HG03045 (cell line): ENCODE measurements around the gene RHOBTB3.
"Not testable (repeated sequence)": the region's sequence is repeated elsewhere in the genome, so short reads cannot be mapped to it uniquely, and the experiment has no call there.

Source experiments
- ATAC-seq: cut with Tn5 transposase; IDR thresholded peaks from one replicate; pipeline ENCODE4 v1.9.1; 2021; ENCODE audit warnings: mild to moderate bottlenecking, moderate library complexity; ENCODE audit not compliant: unreplicated experiment

The RHOBTB3 gene

DNA sequence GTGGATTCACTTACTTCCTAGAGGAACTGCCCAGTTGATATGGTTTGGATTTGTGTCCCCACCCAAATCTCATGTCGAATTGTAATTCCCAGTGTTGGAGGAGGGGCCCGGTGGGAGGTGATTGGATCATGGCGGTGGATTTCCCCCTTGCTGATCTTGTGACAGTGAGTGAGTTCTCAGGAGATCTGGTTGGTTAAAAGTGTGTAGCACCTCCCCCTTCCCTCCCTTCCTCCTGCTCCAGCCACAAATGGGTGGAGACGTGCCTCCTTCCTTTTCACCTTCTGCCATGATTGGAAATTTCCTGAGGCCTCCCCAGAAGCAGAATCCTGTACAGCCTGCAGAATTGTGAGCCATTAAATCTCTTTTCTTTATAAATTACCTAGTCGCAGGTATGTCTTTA, 17.9 kb upstream of the RHOBTB3 start:
- not testable (repeated sequence) for ATAC-seq

DNA sequence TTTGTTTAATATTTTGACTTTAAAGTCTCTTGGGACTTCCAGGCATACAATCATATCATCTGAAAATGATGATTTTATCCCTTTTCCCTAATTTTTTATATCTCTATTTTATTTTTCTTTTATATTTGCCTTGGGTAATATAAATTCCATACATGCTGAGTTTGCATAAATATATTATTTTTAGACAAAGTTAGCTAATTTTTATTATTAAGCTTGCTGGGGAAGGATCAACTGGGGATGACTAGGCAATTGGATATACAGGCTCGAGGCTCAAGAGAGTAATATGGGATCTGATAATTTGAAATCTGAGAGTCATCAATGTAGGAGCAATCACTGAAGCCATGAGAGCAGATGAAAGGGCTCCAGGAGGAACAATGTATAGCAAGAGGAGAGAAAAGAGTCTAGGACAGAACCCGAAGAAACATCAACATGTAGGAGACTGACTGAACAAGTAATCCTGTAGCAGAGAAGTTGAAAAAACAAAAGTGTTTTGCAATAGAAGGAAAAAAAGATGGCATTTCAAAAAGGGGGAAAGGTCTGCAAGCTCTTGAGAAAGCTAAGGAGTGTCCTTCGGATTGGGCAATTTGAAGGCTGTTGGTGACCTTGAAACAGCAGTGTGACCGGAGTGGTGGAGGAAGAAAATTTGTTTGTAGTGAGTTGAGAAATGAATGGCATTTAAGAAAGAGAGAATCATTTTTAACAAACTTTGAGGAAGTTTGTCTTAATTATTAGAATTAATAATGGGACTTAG, 17.0 kb upstream of the RHOBTB3 start:
- ATAC-seq, result no peak

DNA sequence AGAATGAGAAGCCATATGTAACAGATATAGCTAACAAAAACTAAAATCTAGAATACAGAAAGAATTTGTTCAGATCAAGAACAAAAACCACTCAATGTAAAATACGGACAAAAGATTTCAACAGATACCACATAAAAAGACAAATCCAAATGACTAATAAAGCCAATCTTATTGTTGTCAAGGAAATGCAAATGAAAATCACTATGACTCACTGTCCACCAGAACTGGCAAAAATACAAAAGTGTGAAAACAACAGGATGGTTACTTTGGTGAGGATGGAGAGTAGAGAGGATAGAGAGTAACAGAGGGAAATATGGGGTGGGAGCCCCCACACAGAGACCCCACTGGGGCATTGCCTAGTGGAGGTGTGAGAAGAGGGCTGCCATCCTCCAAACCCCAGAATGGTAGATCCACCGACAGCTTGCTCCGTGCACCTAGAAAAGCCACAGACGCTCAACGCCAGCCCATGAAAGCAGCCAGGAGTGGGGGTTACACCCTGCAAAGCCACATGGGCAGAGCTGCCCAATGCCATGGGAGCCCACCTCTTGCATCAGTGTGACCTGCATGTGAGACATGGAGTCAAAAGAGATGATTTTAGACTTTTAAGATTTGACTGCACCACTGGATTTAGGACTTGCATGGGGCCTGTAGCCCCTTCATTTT, 15.2 kb upstream of the RHOBTB3 start:
- no peak for ATAC-seq

DNA sequence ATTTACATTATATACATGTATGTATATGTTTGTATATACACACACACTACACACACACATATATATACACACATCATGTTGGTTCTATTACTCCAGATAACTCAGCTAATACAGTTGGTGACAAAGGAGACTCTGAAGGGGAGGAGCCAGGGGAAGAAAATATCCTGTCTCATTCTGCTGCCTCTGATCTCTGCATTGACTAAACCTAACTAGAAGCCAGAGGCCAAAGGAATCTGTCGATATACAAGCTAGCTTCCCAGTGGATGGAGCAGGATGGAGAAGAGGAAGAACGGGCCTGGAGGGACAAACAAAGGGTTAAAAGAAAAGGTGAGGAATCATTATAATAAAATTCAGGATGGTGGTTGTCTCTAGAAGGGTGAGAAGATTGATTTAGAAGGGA, 13.7 kb upstream of the RHOBTB3 start:
- ATAC-seq, result no peak

DNA sequence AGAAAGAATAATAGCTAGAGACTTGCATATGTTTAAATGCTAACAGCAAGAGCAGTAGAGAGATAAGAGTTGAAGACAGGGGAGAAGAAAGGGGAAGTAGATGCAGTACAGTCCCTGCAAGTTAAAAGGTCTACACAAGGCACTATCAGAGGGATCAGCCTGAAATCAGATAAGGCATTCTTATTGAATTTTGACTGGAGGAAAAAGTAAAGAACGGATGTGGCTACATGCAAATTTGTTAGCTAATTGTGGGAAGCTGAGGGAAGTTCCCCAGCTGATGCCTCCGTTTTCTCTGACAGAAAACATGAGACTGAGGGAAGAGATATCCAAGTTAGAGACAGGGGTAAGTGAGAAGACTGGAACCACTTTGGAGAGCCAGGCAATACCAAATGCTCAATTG, 12.9 kb upstream of the RHOBTB3 start:
- ATAC-seq, result peak; percentile 74

DNA sequence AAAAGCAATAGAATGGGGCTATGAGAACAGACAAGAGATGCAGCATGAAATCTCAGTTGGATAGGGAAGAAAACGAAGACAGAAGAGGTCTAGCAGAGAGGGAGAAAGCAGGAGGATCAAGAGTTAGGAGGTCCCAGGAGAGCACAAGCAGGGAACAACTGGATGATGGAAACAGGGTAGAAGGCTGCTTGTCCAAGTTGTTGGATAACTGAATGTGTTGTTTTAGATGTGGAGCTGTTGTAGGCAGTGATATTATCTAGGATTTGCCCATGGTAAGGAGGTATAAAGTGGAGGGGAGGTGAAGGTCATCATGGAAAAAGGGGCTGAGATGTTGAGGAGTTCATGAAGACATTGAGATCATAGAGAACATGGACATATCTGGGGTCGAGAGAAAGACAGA, 12.4 kb upstream of the RHOBTB3 start:
- ATAC-seq, result no peak

DNA sequence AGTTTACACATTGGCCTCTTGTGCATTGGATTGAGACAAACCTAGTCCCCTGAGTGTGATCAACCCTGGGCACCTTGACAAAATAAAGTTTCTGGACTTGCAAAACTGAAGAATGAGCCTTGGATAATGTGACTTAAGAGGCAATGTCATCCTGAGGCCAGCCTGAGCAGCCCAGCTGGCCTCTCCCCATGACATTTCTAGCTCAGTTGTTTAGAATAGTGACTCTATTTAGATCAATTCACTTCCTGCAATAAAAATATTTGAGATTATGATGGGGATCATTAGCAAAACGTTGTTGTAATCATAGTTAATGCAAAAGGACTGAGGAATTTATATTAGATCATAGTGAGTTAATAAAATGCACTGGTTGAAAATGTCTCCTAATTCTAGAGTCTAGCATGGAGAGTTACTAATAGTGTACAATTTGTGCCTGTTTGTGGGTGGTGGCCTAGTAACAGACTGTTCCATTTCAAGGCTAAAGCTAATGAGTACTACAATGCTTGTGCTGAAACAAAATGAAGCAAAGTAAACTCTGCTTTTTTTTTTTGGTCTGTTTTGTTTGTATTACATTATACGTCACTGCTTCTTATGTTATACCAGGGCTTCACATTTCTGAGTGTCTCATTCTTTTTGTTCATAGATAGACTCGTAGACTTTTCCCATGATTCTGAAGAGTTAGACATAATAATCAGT, 10.9 kb upstream of the RHOBTB3 start:
- ATAC-seq, result no peak

DNA sequence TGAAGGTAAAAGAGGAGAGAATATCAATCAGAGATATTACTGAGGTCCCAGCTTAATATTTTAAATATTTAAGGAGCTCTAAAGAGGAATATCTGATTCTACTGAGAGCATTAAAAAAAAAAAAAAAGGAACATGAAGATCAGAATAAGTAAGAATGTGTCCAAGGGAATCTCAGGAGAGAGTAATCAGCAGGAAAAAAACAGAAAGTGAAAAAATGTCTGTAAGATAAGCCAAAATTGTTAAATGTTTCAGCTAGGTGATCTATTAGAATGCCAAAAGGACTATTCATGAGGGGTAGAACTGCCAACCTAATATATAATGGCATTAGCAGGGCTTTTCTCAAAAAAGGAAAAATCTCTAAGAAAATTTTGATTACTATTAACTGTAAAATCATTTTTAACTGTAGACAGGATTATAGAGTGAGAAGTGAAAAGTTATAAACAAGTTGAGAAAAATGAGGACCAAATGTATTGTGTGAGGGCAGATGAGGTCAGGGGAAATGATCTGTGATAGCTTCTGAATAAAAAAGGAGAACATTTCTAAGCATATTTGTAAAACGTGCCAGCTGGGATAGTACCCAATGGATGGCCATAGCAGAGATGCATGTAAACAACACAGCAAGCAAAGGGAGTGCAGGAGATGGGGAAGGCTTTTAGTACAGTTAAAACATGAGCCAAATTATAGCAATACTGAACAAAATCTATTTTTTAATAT, 9.4 kb upstream of the RHOBTB3 start:
- no peak for ATAC-seq

DNA sequence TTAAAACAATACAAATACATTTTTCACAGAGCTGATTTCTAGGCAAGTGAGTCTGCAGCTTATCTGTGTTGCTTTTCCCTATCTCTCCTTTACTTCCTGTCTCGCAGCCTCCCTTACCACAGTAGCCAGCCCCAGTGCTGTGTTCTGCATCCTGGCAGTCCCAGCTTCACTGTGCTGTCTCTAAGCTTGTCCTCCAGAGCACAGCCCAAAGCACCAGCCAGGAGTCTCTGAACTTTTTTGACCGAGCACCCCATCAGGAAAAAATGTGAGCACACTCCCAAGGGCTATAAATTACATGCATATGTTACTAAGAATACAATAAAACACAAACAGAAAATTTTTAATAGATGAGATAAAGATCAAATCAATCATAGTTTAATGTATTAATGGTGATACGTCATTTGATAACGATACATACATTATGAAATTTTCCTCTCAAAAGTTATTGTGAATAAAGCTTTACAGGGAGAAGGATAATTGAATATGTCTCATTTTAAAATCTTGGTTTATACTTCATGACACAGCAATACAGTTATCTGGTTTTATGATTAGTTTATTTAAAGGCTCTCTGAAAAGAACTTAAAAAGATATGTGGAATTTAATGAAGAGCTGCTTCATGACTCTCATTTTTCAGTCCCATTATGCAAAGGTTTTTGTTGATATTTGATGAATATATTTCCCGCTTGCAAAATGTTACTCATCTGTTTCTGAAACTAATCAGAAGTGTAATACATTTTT, 7.3 kb upstream of the RHOBTB3 start:
- ATAC-seq, result no peak

DNA sequence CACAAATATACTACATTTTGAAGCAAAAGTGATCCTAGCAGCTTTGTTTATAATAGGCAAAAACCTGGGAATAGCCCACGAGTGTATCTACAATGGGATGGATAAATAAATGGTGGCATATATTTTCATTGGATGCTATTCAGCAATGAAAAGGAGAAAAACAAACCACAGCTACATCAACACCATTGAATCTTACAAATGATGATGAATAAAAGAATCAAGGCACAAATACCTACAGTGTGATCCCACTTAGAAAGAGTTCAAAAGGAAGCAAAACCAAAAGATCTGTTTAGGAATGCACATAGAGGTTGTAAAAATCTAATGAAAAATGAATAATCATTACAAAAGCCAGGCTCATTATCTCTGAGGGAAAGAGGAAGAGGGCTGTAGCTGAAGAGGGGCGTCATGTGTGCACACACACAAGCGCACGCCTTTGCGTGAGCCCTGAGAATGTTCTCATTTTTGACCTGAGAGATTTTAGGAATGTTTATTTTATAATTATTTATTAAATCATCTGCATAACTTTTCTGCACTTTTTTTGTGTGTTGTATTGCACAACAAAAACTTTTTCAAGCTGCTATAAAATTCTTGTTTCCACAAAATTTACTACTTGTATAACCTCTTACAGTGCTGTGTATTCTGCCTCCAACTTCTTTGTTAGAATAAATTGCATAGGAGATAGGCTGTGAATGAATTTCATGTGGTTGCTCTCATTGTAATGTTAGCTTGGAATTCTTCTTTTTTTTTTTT, 5.9 kb upstream of the RHOBTB3 start:
- no peak for ATAC-seq

DNA sequence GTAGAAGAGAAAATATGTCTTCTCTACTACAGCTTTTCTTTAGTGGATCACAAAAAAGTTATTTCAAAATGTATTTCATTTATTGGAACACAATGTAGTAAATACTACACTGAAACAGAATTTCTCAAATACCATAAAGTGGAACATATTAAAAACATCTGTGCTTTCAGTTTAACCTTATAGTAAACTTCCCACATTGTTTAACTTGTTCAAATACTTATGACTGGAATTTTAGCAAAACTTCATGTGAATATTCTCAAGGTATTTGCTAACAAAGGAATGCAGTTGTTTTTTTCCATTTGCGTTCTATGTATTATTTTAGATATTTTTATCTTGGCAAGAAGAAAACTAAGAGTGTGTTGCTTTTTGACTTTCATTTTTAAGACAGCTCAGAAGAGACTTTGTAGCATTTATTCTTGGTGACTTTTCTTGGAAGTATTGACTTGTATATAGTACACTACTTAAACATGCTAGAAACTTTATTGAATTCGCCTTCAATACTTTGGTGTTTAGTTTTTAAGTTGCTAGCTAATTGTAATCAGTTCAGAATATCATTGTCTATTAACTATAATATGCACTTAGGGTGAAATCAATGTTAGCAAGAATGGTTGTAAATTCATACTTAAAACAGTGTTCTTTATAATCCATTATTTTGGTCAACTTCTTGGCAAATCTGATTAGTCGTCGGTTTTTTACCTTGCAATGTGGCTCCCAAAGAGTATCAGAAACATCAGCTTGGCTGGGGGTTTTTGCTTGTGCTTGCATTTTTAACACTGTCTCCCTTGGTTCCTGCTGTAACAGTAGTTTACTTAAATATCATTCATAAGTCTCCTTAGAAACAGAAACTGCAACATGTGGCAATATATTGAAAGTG, 5.0 kb upstream of the RHOBTB3 start:
- no peak for ATAC-seq

DNA sequence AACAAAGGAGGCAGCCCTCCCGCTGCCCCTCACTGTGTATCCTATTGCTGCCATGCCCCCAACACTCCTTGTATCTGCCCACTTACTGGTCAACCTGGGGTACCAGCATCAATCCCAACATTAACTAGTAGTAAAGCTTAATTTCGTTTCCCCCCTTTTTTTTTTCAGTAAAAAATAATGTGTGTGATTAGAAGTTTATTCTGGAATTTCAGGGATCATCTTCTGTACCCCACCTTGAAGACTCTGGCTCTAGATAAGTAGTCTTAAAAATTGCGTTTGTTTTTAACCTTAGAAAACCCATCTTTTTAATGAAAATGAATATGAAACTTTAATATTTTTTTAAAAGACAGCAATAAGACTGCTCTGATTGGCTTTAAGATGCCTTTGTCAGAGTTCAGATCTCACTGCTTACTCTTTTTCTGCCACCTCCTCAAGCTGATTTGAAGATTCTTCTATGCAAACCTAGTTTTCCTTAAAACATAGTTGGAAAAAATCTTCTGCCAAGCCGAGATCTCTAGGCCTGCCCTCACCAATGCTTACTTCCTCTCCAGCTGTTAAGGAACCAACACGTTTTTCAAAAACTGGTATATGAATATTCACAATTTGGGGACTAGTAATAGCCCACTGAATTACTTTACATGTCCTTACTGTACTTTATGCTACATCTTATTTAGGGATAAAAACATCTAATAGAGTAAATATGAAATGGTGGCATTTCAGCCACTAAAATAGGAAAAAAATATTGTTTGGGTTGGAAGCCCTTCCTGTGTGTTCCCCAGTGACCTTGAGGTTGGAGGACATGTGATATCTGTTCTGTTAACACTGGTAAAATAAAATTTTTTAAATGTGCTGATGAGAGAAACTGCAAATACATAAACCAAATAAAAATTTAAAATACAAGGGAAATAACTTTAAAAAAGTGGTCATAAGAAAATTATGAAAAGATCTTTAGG, 4.0 kb upstream of the RHOBTB3 start:
- no peak for ATAC-seq

DNA sequence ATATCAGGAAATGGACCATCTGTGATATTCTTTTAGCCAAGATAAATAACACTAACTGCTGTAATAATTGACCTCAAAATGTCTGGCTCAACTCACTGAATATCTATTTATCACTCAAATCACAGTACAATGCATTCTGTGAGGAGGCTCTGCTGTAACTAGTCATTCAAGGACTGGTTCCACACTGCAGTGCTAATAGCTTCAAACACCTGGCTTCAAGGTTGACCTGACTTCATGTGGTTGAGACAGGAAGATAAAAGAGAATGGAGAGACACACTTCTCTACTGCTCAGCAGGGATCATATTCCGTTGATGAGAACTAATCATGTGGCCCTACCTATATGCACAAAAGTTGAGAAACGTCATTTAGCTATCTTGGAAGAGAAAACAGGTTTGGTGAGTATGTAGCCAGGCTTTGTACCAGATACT, 3.4 kb upstream of the RHOBTB3 start:
- ATAC-seq, result no peak

DNA sequence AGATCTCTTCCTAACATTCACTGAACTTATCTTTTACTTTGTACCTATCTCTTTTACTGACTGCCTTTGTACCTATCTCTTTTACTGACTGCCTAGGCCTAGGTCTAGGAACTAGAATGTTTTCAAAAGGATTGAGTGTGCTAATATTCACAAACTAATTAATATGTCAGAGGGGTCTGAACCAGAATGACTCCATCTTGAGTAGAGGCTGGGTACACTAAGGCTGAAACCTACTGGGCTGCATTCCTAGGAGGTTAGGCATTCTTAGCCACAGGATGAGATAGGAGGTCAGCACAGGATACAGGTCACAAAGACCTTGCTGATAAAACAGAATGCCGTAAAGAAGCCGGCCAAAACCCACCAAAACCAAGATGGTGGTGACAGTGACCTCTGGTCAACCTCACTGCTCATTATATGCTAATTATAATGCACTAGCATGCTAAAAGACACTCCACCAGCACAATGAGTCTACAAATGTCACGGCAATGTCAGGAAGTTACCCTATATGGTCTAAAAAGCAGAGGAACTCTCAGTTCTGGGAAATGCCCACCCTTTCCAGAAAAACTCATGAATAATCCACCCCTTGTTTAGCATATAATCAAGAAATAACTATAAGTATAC, 2.5 kb upstream of the RHOBTB3 start:
- no peak for ATAC-seq

DNA sequence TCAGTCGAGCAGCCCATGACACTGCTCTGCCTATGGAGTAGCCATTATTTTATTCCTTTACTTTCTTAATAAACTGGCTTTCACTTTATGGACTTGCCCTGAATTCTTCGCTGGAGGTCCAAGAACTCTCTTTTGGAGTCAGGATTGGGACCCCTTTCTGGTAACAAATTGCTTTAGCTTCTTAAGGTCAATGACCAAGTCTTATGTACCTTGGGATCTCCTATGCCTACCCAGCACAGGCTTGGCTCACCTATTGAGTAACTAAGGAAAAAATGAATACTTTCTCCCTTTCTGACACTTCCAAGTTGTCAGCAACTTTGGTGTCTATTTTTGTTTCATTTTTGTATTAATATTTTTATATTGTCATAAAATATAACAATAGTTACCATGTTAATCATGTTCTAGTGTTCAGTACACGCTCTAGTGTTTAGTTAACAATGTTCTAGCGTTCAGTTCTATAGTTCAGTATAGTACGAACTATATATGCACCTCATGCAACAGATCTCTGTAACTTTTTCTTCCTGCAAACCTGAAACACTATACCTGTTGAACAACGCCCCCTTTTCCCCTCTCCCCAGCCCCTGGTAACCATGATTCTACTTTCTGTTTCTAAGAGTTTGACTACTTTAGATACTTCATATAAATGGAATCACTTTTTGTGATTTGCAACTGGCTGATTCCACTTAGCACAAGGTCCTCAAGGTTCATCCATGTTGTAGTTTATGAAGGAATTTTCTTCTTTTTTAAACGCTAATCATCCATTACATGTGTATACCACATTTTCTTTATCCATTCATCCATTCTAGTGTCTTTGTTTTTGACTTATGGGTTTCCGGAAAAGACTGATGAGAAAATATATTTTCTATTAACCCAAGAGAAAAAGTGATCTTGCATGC, 1.8 kb upstream of the RHOBTB3 start:
- no peak for ATAC-seq

DNA sequence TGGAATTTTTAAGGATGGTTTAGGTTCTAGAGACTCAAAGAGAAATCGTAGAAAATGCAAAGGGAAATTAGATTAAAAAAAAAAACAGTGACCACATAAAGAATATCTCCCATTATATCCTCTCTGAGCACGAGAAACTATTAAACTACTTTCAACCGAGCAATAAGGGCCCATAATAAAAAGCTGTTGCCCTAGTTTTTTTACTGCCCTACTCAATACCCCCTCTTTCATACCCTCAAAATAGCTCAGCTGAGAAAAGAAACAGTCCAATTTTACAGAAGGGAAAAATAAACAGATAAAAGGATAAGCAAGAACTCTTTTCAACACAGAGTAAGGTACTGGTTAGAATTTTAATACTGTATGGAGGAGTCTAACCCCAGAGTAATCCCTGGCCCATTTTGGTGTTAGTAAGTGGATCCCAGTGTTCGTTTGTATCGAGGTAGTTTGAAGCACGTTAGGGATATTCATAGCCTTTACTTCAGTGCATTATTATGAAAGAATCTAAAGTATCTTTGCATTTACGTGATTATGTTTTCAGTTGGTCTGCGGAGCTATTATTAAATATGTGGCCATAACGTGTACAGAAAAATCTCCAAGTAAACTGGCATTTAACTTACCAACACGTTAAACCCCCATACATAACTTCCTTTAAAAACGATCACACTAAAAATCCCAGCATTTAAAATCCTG, 980 bp upstream of the RHOBTB3 start:
- ATAC-seq, result no peak
